ENCODE data around the gene CNOT1.

Gene CNOT1

DNA sequence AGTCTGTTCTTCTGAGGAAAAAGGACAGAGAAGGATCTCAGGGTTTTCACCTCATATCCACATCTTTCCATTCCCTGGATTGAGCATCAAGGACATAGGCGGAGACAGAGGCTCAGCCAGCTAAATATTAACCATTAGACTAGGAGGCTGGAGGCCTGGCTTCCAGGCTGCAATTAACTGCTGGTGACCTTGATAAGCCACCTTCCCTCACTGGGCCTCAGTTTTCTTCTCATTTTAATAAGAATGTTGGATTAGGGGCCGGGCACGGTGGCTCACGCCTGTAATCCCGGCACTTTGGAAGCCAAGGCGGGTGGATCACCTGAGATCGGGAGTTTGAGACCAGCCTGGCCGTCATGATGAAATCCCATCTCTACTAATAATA, 25.6 kb upstream of the CNOT1 start:
- TF ChIP-seq, protein P1, sequence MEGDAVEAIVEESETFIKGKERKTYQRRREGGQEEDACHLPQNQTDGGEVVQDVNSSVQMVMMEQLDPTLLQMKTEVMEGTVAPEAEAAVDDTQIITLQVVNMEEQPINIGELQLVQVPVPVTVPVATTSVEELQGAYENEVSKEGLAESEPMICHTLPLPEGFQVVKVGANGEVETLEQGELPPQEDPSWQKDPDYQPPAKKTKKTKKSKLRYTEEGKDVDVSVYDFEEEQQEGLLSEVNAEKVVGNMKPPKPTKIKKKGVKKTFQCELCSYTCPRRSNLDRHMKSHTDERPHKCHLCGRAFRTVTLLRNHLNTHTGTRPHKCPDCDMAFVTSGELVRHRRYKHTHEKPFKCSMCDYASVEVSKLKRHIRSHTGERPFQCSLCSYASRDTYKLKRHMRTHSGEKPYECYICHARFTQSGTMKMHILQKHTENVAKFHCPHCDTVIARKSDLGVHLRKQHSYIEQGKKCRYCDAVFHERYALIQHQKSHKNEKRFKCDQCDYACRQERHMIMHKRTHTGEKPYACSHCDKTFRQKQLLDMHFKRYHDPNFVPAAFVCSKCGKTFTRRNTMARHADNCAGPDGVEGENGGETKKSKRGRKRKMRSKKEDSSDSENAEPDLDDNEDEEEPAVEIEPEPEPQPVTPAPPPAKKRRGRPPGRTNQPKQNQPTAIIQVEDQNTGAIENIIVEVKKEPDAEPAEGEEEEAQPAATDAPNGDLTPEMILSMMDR (IDR thresholded peaks at IDR 0.05; ENCODE audit: low read length) = no peak
- TF ChIP-seq EZH2phosphoT487 (IDR thresholded peaks at IDR 0.05; ENCODE audit: low read length) = no peak
- no peak for TF ChIP-seq EZH2 (optimal IDR thresholded peaks at IDR 0.05; ENCODE audit: low read depth, low read length)
- Histone ChIP-seq H3F3A (ENCODE audit: insufficient read depth, low read length) (no peaks in the 10 kb centered on the region), H3K36me3 (replicated peaks; ENCODE audit: insufficient read depth, low read length) (no peaks in the 10 kb centered on the region), H3K4me1 (ENCODE audit: low read length) (no peaks in the 10 kb centered on the region), H3K4me3 (ENCODE audit: low read length) (no peak overlapping the region), H2AFZ (ENCODE audit: low read length) (no peak overlapping the region), H4K20me1 (ENCODE audit: insufficient read depth, low read length) (no peaks in the 10 kb centered on the region), H3K4me2 (ENCODE audit: low read depth, low read length) (no peak overlapping the region), H3K79me2 (ENCODE audit: low read length) (no peaks in the 10 kb centered on the region), H3K9me3 (replicated peaks; ENCODE audit: insufficient read depth, low read length) (no peaks in the 10 kb centered on the region), H3K9me2 (replicated peaks; ENCODE audit: insufficient read depth, low read length) (no peaks in the 10 kb centered on the region), H3K9ac (ENCODE audit: low read length) (no peak overlapping the region), H3K27me3 (replicated peaks; ENCODE audit: insufficient read depth, low read length) (no peaks in the 10 kb centered on the region), H3K27ac (ENCODE audit: low read length) (no peak overlapping the region)
- DNase-seq = no peak

GRCh38 chr16:58654560-58655214, 25.1 kb upstream of the CNOT1 start:
- no peak overlapping the region for H2AFZ ChIP-seq (ENCODE audit: low read length)
- H3K4me3 ChIP-seq (ENCODE audit: low read length) = no peak overlapping the region

DNA sequence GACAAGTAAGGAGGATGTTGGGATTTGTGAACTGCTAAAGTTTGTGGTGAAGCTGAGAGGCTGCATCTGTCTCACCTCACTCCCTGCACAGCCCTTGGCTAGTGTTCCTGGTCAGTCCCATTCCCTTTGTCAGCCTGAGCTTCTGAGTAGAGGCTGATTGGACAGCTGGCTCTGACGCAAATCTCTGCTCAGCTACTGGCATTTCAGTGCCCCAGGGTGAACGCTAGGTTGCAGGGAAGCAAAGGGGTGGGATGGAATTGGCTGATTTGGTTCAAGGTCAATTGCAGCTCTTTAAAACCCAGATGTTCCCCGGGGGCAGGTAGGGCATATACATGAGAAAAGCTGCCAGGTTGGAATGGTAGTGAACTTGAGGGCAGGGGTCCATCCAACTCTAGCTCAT, 23.1 kb upstream of the CNOT1 start:
- H3K79me2 ChIP-seq (ENCODE audit: low read length) = no peaks in the 10 kb centered on the region
- no peaks in the 10 kb centered on the region for H4K20me1 ChIP-seq (ENCODE audit: insufficient read depth, low read length)
- no peak overlapping the region for H3K27ac ChIP-seq (ENCODE audit: low read length)
- H3K27me3 ChIP-seq (replicated peaks; ENCODE audit: insufficient read depth, low read length) = no peaks in the 10 kb centered on the region
- no peaks in the 10 kb centered on the region for H3F3A ChIP-seq (ENCODE audit: insufficient read depth, low read length)
- H3K36me3 ChIP-seq (replicated peaks; ENCODE audit: insufficient read depth, low read length) = no peaks in the 10 kb centered on the region
- TF ChIP-seq EZH2 (optimal IDR thresholded peaks at IDR 0.05; ENCODE audit: low read depth, low read length) (no peak), EZH2phosphoT487 (IDR thresholded peaks at IDR 0.05; ENCODE audit: low read length) (no peak)
- TF ChIP-seq, protein P1 (IDR thresholded peaks at IDR 0.05; ENCODE audit: low read length) = no peak
- no peak overlapping the region for H3K4me2 ChIP-seq (ENCODE audit: low read depth, low read length)
- H3K9me2 ChIP-seq (replicated peaks; ENCODE audit: insufficient read depth, low read length) = no peaks in the 10 kb centered on the region
- H3K9me3 ChIP-seq (replicated peaks; ENCODE audit: insufficient read depth, low read length) = no peaks in the 10 kb centered on the region
- H3K4me3 ChIP-seq (ENCODE audit: low read length) = no peak overlapping the region
- H3K4me1 ChIP-seq (ENCODE audit: low read length) = no peaks in the 10 kb centered on the region
- H2AFZ ChIP-seq (ENCODE audit: low read length) = no peak overlapping the region
- DNase-seq = no peak
- H3K9ac ChIP-seq (ENCODE audit: low read length) = no peak overlapping the region

More at GRCh38 chr16:58654560-58655214, 25.1 kb upstream of the CNOT1 start:
- Histone ChIP-seq H3K27ac (ENCODE audit: low read length) (no peak overlapping the region), H3F3A (ENCODE audit: insufficient read depth, low read length) (no peaks in the 10 kb centered on the region), H3K4me2 (ENCODE audit: low read depth, low read length) (no peak overlapping the region), H3K9me2 (replicated peaks; ENCODE audit: insufficient read depth, low read length) (no peaks in the 10 kb centered on the region), H3K4me1 (ENCODE audit: low read length) (no peaks in the 10 kb centered on the region), H3K36me3 (replicated peaks; ENCODE audit: insufficient read depth, low read length) (no peaks in the 10 kb centered on the region), H3K9ac (ENCODE audit: low read length) (no peak overlapping the region), H3K79me2 (ENCODE audit: low read length) (no peaks in the 10 kb centered on the region), H3K9me3 (replicated peaks; ENCODE audit: insufficient read depth, low read length) (no peaks in the 10 kb centered on the region), H4K20me1 (ENCODE audit: insufficient read depth, low read length) (no peaks in the 10 kb centered on the region), H3K27me3 (replicated peaks; ENCODE audit: insufficient read depth, low read length) (no peaks in the 10 kb centered on the region)
- TF ChIP-seq EZH2phosphoT487 (IDR thresholded peaks at IDR 0.05; ENCODE audit: low read length) (no peak), EZH2 (optimal IDR thresholded peaks at IDR 0.05; ENCODE audit: low read depth, low read length) (no peak)
- TF ChIP-seq, protein P1 (IDR thresholded peaks at IDR 0.05; ENCODE audit: low read length) = no peak
- DNase-seq = no peak

All from MM.1S (cell line).